Stimulated activated CD4-positive, alpha-beta T cell treated with anti-CD3 and anti-CD28 coated beads, Interleukin-15, amount 100 ng/mL, for 24 hours (primary cell): ENCODE measurements around the gene TNRC6A.
"Not testable (repeated sequence)": the region's sequence is repeated elsewhere in the genome, so short reads cannot be mapped to it uniquely, and the experiment has no call there.

Source experiments
- DNase-seq: peaks from one replicate; pipeline ENCODE4 v3.0.0-alpha.2; 2020

TNRC6A gene

DNA sequence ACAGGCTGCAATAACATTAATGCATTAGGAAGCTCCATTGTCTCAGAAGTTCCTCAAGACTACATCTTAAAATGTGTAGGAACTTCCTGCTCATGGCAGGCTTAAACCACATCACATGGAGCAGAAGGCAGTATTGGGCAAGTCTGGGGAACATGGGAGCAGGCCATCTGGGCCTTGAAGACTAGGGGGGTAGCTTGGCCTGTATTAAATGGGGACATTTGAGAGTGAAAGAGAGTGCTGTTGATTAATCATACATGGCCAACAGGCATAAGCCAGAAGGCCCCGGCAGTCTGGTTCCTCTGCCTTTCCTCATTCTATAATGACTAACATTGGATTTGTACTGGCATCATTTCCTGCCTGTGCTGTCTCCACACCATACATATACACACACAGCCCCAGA is 91.1 kb downstream of the TNRC6A start:
- no peak for DNase-seq

DNA sequence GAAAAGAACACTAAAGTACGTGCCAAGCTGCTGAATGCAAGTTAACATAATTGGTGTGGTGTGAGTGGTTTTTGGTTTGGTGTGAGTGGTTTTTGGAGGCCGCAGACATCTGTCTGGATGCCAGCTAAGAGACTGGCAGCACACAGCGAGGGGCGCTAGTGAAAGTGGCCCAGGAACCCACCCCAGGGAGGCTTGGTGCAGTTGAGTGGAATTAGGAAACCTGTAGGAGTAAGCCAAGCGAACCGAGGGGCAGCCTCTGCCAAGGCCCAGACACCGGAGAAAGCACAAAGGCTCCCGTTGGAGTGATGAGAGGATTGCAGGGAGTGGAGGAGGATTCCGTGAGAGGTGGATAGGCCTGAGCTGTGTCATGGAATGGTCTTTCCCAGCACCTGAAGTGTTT is 91.7 kb downstream of the TNRC6A start:
- DNase-seq = no peak

DNA sequence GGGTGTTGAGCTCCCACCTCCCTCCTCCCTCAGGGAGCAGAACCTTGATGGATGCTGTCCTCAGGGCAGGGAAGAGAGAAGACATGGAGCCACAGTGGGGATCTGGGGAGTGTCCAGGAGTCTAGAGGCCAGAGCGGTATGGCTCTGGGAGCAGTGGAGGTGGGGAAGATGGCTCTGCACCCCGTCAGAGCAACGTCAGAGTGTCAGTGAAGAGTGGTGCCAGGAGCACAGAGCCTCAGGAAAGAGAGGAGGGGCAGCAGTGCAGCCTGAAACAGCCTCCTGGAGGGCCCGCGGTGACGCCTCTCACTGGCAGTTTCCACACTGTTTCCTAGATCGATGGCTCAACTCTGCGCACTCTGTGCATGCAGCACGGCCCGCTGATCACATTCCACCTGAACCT is 93.1 kb downstream of the TNRC6A start:
- DNase-seq = no peak

DNA sequence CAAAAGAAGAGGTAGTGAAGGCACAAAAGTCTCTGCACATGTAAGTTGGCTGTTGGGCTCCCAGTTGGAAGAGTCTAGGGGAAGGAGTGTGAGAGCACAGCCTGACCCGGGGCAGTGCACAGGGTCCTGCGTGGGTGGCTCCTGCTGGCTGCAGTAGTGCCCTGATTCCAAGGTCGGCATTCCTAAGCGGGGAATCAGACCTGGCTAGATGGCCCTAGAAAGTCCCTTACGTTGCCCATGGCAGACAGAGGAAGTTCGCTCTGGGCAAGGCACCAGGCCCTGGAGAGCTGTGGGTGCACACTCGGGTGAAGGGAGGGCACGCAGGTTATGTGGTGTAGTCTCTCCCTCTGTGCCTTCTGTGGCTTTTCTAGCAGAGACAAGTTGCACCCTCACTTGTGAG is 93.5 kb downstream of the TNRC6A start:
- no peak for DNase-seq

DNA sequence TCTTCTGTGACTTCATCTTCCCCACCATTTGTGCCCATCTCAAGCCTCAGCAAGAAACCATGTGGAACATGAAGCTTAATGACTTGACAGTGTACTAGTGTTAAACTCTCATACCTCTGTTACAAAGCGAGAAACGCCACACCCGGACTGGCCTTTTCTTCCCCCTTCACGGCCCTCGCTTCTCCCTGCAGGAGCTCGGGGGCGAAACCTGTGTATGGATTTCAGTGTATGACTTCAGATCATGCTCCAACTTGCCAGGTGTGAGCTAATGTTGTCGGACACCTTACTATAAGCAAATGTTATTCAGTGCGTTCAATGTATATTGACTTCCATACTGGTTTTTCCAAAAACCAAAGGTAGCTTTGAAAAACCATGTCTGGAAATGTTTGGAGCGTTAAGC is 96.2 kb downstream of the TNRC6A start:
- no peak for DNase-seq

DNA sequence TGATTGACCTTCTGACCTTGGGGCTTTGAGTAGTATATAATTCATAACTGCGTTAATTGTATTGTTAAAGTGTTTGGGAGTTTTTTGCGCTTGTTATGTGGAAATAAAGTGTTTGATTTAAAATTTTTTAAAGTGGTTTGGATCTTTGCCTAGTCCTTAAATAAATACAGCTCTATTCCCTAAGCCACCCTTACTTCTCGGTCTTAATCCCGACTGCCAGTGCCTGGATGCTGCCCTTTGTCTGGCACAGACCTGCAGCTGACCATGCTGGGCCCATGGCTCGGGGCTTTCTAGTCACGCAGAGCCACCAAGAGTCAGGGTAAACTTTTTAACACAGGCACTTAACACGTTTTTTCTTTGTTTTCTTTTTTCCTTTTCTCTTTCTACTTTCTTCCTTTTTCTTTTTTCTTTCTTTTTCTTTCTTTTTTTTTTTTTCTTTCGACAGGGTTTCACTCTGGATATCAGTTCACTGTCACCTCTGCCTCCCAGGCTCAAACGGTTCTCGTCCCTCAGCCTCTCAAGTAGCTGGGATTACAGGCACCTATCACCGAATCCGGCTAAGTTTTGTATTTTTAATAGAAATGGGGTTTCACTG is 96.7 kb downstream of the TNRC6A start:
- DNase-seq = no peak

DNA sequence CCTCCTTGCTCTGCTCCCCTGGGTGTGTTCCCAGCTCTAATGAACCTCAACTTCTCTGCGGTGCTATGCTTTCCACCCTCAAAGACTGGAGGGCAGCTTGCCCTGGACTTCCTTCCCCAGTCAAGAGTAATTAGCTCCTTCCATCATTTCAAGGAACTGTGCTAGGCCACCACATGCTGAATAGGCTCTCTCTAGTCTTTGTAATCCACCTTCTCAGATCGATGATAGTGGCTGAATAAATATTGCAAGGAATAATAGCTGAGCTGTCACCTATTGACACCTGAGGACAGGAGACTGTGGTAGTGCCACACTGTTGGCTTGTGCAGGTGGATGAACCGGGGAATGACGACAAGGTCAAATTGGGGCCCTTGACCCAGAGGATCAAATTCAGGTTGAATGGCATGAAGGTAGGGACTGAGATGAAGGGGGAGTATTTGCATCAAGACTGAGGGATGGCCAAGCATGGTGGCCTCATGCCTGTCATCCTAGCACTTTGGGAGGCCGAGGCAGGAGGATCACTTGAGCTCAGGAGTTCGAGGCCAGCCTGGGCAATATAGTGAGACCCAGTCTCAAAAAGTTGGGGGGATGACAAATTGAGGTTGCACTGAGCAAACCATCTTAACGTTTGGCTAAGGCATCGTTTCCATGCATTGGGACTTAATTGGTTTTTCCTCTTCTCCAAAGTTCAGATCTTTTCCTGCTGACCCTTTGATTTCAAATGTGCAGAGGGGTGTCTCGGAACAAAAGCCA is 97.5 kb downstream of the TNRC6A start:
- DNase-seq = no peak

DNA sequence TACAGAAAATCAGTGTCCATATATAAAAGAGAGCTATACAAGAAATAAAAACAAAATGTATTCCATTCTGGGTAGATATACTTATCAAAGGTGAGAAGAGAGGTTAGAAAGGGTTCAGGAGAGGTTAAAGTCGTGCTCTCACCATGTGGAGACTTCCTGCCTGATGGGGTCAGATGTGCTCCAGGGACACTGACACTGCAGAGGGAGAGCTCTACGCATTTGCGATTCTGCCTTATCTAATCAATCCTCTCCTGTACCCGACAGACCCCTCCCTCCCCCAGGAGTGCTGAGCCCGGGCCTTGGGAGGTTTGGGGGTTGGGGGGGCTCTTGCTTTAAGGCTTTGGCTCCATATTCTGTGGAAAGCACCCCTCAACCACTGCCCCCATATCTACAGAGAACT is 99.7 kb downstream of the TNRC6A start:
- no peak for DNase-seq

DNA sequence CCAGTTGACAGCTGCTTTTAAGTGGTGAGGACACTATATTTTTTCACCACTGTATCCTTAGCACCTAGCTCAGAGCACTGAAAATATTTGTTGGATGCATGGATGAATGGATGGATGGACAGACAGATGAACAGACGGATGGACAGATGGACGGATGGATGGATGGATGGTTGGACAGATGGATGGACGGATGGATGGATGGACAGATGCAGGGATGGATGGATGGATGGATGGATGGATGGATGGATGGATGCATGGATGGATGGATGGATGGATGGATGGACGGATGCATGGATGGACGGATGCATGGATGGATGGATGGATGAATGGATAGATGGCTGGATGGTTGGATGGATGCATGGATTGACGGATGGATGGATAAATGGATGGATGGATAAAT is 103.9 kb downstream of the TNRC6A start:
- DNase-seq = no peak

DNA sequence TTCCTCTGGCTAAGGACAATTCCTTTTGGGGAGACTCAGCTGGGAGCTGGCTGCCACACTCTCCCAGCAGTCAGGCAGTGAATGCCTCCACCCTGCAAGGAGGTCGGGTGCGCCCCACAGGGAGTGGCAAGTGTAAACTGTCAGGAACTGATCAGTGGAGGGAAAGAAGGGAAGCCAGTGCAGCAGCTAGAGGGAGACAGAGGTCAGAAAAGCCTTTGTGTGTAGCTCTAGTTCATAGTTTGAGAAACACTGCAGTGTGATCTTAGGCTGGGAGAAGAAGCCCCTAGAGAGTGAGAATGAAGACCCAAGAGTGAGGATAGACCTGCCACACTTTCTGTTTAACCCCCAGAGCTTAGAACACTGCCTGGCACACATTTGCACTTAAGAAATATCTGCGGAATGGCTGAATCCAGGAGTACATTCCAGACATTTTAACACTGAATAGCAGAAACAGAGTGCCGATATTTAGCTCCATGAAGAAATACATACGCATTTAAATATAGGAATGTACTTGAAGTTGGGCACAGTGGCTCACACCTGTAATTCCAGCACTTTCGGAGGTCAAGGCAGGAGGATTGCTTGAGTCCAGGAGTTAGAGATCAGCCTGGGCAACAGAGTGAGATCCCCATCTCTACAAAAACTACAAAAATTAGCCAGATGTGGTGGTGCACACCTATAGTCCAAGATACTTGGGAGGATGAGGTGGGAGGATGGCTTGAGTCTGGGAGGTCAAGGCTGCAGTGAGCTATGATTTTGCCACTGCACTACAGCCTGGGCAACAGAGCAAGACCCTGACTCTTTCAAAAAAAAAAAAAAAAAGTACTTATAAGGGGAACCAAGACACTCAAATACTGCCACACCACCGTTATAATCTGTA is 105.2 kb downstream of the TNRC6A start:
- no peak for DNase-seq

DNA sequence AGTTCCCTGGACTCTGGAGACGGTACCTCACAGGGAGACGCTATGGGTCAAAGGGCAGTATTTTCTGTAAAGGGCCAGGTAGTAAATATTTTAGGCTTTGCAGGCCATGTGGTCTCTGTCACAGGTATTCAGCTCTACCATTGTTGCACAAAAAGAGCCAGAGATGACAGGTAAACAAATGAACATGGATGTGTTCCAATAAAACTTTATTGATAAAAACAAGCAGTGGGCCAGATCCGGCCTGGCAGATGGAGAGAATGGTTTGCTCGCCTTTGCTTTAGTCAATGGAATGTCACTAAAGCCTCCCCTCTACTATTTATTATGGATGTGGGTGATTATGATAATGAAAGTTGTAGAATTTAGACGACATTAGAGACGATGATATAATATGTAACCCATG is 107.4 kb downstream of the TNRC6A start:
- DNase-seq = no peak

DNA sequence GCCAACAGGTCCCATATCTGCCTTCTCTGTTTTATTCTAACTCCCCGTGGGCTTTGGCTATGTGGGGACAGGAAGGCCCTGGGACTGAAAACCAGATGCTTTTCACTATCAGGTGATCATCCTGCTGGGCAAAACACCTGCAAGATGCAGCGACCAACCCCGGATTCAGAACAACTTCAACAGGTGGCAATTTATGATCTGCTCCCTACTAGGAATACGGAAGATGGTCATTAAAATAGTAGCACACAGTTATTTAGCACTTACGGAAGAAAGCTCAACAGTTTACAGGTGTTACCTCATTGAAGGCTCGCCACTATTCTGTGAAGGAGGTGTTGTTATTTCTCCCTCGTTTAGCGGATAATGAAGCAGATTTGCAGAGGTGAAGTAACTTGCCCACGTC is 108.5 kb downstream of the TNRC6A start:
- no peak for DNase-seq

DNA sequence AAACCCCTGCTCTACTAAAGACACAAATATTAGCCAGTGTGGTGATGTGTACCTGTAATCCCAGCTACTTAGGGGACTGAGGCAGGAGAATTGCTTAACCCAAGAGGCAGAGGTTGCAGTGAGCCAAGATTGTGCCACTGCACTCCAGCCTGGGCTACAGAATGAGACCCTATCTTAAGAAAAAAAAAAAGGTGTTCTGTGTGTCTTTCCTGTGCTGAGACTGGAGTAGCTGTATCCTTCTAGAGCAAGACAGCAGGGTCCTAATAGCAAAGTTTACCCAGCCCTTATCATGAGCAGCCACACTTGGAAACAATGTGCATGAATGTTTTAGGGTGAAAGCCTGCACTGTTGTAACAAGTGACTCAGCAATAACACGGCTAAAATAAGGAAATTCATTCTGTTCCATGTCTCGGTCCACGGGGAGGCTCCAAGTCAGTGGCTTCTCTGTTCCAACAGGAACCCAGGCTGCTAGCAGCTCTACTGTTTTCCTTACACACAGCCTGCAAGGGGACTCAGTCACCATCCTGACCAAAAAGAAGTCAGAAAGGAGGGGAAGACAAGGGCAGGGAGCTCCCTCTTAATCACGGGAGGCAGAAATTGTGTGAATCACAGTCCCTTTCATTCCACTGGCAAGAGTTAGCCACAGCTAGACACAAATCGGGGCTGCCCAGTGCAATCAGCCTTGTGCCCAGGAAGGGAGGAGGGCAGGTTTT is 109.3 kb downstream of the TNRC6A start:
- no peak for DNase-seq

DNA sequence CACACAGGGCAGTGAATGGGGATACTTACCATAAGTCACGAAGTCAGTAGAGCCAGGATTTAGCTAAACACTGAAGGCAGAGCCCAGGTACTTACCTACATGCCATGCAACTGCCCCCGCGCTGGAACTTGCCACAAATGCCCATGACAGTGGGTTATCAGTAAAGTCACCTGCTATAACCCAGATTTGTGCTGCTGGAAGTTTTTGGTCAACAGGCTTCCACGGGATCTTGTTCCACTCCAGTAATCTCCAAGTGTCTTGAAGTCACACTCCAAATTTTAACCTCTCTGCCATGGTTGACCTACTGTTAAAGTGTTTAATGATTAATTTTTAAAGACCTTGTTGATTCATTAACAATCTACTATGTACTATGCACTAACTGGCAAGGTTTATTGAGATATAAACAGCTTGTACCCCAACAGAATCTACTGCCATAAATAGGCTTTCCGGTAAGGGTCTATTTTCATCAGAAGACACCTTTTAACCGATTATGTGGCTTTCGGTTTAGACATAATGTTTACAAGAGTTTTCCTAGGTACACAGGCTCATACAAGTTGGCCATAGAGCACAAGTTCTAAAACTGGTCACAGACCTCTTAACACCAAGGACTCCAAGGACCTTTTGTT is 110.0 kb downstream of the TNRC6A start:
- no peak for DNase-seq

DNA sequence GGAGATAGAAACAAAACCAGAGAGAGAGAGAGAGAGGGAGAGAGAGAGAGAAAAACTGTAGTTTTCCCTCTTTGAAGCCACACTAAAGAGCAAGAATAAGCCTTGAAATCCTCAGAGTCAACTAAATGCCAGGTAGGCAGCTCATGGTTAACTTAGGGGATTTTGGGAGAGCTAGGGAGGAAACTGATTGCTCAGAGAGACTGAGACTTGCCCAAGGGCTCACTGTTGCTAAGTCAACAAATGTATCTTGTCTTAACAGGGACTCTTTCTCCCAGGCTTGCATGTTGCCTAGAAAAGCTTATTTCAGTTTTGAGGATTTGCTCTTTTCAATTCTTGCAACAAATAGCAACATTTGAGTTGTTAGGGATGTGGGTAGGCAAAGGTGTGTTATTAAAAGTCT is 111.8 kb downstream of the TNRC6A start:
- DNase-seq = no peak

DNA sequence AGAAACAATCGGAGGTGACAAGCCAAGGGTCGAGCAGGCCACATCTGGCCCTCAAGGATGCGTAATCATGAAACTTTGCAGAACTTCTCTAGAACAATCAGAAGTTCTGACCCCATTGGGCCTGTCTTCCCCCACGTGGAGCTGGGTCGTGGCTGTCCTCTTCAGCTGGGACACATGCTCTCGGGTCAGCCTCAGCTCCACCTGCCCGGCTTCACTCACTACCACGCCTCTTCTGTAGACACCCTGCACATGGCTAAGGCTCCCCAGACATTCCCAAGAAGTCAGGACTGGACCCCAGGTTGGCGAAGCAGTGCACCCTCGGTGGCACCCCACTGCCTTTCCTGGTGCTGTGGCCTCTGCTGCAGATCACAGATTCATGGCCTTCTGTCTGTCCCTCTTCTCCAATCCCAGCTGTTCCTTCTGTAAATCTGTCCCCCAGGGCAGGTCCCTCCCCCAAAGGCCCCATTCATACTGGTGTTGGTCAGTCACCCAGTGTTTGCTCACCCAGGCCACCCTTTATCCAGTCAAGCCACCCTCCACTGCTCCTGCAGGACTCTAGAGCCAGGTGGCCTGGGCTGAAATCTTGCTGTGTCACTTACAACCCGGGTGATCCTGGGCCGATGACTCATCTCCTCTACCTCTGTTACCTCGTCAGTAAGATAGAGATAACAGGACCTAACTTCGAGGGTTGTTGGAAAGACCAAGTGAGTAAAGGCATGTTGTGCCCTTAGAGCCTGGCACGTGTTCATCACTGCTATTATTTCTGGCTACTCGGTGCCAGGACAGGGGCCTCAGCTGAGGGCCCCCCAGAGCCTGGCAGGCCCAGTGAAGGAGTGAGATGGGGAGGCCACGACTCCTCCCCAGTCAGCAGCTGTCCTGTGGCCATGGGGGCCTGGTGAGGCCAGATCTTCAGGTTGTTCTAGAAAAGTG is 114.9 kb downstream of the TNRC6A start:
- no peak for DNase-seq

DNA sequence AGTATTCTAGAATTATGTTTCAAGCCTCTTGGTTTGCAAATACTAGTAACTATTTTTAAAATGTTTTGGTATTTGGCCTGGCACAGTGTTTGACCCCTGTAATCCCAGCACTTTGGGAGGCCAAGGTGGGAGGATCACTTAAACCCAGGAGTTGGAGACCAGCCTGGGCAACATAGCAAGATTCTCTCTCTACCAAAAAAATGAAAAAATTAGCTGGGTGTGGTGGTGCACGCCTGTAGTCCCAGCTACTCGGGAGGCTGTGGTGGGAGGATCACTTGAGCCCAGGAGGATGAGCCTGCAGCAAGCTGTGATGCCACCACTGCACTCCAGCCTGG is 115.5 kb downstream of the TNRC6A start:
- not testable (repeated sequence) for DNase-seq

DNA sequence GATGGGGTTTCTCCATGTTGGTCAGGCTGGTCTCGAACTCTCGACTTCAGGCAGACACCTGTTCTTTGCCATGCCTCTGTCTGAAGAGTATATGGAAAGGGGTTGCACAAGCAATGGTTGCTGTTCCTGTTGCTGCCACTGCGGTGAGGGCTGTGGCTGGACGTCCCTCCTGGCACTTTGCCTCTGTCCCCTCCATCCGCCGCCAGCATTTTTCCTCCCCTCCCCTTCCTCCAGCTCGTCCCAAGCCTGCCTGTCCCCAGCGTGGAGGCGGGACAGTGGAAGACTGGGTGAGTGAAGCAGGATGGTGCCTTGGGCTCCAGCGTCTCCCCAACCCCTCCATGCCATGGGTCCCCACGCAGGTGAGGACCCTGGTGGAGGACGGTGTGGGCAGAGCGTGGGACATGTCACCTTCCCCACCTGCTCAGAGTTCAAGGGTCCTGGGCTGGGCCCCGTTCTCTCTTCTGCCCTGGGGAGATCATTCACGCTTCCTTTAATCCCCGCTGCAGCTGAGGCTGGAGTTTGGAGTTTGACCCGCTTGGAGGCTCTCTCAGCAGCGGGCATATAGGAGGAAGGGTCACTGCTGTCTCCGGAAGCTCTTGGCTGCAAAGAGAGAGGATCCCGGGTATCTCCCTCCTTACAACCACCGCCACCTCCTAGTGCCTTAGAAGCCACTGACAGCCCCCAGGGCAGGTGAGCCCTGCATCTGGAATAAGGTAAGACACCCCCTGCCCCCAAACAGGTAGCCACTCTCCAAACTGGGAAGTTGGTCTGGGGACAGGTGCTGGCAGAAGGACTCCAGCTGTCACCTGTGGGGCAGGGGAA is 116.5 kb downstream of the TNRC6A start, which contains the start of gene SLC5A11:
Gene SLC5A11 (plus strand): TSS at position 238 of the 822 bp plus-strand sequence. CDS start 12,681 bp downstream, outside the sequence.
- no peak for DNase-seq

DNA sequence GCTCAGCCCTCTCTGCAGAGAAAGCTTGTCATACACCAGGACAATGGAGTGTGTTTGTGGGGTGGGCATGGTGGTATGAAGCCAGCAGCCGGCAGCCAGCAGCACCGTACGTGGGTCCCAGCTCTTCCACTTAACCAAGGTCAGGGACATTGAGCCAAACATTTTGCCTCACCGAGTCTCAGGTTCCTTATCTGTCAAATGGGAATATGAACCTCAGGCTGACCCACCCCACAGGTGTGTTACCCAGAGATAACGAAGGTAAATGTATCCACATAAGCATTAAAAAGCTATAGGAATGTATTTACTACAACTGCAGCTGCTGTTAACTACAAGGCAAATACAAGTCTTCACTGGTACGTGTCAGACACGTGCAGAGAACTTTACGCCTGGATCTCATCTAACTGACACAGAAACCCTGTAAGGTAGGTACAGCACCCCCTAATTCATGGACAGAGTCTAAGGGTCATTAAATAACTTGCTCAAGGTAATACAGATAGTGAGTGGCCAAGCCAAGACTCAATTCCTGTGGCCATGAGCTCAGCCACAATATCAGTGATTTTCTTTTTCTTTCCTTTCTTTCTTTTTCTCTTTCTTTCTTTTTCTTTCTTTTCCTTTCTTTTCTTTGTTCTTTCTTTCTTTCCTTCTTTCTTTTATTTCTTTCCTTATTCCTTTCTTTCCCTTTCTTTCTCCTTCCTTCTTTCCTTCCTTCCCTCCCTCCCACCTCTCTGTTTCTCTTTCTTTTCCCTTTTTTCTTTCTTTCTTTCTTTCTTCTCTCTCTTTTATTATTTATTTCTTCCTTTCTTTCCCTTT is 117.3 kb downstream of the TNRC6A start:
- DNase-seq = no peak

DNA sequence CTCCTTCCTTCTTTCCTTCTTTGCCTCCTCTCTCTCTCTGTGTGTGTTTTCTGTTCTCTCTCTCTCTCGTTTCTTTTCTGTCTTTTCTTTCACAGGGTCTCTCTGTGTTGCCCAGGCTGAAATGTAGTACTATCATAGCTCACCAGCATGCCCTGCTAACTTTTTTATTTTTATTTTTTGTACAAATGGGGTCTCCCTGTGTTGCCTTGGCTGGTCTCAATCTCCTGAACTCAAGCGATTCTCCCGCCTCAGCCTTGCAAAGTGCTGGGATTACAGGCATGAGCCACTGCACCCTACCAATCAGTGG is 117.9 kb downstream of the TNRC6A start:
- no peak for DNase-seq
